ENCODE data around the gene MYL7. TPM values are rescaled to one million over a fixed set of nuclear protein-coding genes. Genes with fewer than 3 reads are reported as not detected.

Gene MYL7
- total RNA-seq, 1 donor from 2014 or later: 0.82 TPM

DNA sequence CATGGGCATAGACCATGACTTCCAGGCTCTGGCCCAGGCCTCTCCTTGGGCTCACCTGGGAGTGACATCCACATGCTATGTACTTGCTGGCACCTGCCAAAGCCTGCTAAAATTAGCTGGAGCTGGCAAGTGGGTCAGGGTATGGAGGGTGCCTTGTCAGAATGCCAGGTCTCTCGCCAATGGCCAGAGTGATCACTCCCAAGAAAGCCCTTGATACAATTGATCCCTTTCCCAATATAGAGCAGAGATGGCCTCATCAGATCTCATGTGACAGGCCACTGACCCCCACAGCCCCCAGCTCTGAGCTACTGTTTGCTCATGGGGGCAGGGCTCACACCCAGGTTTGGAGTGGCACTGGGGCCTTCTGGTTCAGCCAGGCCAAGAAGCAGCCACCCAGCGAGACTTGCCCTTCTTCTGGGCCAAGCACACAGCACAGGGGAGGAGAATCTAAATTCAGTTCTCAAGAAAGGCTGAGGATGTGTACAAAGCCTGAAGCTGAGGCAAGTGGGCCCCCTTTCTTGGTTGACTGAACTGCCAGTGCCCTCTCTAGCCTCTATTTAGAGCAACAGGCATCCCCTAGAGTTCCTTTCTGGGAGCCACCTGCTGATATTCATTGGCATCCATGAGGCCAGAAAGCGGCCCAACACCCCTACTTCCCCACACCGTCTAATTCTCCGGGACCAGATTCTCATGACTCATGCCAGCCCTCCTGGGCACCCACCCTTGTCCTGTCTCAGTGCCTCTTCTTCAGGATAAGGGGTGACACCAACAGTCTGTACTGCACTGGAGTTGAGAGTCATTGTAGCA, 18.9 kb upstream of the MYL7 start:
- Mint-ChIP-seq H3K36me3 (ENCODE audit: low read depth, unreplicated experiment) (no peaks in the 10 kb centered on the region), H3K27ac (ENCODE audit: unreplicated experiment) (no peak overlapping the region), H3K9me3 (ENCODE audit: unreplicated experiment) (no peaks in the 10 kb centered on the region), H3K4me1 (ENCODE audit: unreplicated experiment) (no peaks in the 10 kb centered on the region), H3K27me3 (ENCODE audit: unreplicated experiment) (peaks cover 11% of the 10 kb centered on the region), H3K4me3 (ENCODE audit: unreplicated experiment) (no peak overlapping the region)
- TF ChIP-seq, protein P1, sequence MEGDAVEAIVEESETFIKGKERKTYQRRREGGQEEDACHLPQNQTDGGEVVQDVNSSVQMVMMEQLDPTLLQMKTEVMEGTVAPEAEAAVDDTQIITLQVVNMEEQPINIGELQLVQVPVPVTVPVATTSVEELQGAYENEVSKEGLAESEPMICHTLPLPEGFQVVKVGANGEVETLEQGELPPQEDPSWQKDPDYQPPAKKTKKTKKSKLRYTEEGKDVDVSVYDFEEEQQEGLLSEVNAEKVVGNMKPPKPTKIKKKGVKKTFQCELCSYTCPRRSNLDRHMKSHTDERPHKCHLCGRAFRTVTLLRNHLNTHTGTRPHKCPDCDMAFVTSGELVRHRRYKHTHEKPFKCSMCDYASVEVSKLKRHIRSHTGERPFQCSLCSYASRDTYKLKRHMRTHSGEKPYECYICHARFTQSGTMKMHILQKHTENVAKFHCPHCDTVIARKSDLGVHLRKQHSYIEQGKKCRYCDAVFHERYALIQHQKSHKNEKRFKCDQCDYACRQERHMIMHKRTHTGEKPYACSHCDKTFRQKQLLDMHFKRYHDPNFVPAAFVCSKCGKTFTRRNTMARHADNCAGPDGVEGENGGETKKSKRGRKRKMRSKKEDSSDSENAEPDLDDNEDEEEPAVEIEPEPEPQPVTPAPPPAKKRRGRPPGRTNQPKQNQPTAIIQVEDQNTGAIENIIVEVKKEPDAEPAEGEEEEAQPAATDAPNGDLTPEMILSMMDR (IDR thresholded peaks at IDR 0.05; ENCODE audit: unreplicated experiment): no peak
- DNase-seq (ENCODE audit: low spot score): no peak

DNA sequence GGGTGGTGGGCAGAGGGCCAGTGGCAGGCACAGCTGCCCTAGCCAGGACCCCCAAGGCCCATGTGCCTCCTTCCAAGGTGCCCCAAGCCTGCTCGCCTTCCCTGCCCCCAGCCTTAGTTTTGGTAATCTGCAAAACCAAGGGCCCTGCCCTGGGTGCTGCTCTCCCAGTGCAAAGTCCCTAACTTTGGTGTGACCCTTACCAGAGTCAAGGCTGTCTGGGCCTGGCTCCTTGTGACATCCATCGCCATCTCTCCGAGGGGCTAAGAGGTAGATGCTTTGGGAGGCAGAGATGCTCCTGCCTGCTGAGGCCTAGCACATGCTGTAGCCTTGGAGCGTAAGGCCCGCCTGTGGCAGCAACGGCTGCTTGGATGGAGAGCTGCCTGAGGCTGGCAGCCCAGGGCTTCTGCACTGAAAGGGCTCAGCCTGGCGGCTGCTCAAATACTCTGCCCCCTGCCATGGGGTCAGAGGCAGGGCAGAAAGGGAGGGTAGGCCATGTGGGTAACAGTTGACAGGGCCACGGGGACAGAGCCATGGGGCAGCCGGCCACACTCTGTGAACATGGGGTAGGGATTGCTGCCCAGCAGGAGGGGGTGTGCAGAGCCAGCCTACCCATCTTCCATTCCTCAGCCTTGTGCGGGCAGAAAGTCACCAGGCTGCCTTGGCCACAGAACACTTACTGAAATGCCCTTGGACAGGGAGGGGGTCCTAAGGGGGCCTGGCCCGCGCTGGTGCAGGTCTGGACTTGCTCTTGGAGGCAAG, 17.9 kb upstream of the MYL7 start:
- no peak overlapping the region for H3K4me3 Mint-ChIP-seq (ENCODE audit: unreplicated experiment)
- peaks cover 11% of the 10 kb centered on the region for H3K27me3 Mint-ChIP-seq (ENCODE audit: unreplicated experiment)
- no peak overlapping the region for H3K27ac Mint-ChIP-seq (ENCODE audit: unreplicated experiment)
- no peaks in the 10 kb centered on the region for H3K4me1 Mint-ChIP-seq (ENCODE audit: unreplicated experiment)
- H3K36me3 Mint-ChIP-seq (ENCODE audit: low read depth, unreplicated experiment): no peaks in the 10 kb centered on the region
- TF ChIP-seq, protein P1 (IDR thresholded peaks at IDR 0.05; ENCODE audit: unreplicated experiment): no peak
- no peak for DNase-seq (ENCODE audit: low spot score)
- no peaks in the 10 kb centered on the region for H3K9me3 Mint-ChIP-seq (ENCODE audit: unreplicated experiment)

DNA sequence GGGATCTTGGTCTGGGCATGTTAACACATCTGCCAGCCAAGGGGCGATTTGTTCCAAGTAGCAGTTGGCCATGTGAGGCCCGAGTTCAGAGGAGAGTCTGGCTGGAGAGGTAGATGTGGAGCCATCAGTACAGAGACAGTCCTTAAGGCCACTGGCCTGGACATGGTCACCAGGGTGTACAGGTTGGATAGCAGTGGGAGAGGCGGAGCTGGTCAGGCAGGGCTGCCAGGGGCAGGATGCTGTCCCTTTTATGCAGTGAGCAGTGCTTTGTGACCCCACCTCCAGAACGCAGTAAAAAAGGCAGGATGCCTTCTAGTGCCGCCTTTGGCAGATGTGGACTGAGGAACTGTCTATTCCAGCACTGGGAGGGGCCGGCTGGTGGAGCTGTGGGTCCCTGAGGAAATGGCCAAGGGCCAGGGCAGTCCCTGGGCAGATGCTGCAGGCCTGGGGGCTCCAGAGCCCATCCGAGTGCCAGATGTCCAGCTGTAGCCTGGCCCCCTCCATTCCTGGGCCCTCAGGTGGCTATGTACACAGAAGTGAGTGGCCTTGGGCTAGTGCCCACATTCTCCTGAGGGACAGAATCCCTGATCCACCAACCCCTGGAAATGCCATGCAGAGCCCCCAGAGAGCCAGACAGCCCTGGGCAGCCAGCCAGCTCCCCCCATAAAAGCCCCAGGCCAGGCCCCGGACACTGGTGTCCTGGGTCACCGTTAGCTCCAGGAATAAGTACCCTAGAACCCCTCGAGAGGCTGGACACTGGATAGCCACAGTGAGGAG, 17.2 kb upstream of the MYL7 start:
- no peak overlapping the region for H3K4me3 Mint-ChIP-seq (ENCODE audit: unreplicated experiment)
- peaks cover 11% of the 10 kb centered on the region for H3K27me3 Mint-ChIP-seq (ENCODE audit: unreplicated experiment)
- no peak for DNase-seq (ENCODE audit: low spot score)
- H3K36me3 Mint-ChIP-seq (ENCODE audit: low read depth, unreplicated experiment): no peaks in the 10 kb centered on the region
- H3K27ac Mint-ChIP-seq (ENCODE audit: unreplicated experiment): no peak overlapping the region
- H3K9me3 Mint-ChIP-seq (ENCODE audit: unreplicated experiment): no peaks in the 10 kb centered on the region
- H3K4me1 Mint-ChIP-seq (ENCODE audit: unreplicated experiment): no peaks in the 10 kb centered on the region
- TF ChIP-seq, protein P1 (IDR thresholded peaks at IDR 0.05; ENCODE audit: unreplicated experiment): no peak

DNA sequence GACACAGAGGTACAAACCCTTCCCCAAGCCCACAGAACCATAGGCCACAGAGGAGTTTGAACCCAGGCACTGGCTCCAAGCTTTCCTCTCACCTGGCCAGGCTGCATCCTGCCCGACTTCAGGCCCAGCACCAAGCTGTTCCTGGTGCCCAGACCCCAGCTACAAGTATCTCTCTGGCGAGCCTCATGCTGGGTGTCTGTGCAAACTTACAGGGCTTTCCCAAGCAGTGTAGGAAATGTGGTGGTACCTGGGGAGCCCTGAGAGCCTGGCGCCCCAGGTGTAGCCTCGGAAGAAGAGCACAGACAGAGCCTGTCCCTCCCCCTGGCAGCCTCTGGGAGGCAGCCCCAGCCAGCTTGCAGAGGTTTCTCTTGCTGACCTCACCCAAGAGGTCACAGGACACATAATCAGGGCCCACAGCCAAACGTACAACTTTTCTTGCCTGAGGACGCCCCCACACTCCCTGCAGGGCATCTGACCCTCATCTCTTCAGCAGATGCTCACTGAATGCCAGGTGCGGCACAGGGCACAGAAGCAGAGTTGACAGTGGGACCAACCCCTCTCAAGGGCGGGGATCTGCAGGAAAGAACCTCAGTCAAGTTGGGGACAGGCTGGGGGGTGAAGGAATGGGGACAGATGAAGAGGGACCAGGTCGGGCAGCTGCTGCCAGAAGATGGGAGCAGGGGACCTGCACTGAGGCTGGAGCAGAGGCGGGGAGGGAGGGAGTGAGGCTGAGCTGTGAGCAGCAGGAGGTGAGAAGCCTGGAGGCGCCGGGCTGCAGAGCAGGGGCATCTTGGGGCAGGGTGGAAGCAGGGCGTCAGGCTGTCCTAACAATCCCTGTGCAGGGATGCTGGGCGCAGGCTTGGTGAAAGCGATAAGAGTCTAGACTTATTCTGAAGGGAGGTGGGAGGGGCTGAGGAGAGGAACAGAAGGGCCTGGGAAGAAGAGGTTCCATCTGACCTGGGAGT, 16.3 kb upstream of the MYL7 start:
- Mint-ChIP-seq H3K36me3 (ENCODE audit: low read depth, unreplicated experiment) (no peaks in the 10 kb centered on the region), H3K4me3 (ENCODE audit: unreplicated experiment) (no peak overlapping the region), H3K9me3 (ENCODE audit: unreplicated experiment) (no peaks in the 10 kb centered on the region), H3K4me1 (ENCODE audit: unreplicated experiment) (no peaks in the 10 kb centered on the region), H3K27ac (ENCODE audit: unreplicated experiment) (no peak overlapping the region), H3K27me3 (ENCODE audit: unreplicated experiment) (peaks cover 11% of the 10 kb centered on the region)
- no peak for DNase-seq (ENCODE audit: low spot score)
- TF ChIP-seq, protein P1 (IDR thresholded peaks at IDR 0.05; ENCODE audit: unreplicated experiment): no peak
